ENCODE data around the gene FICD.

DNA sequence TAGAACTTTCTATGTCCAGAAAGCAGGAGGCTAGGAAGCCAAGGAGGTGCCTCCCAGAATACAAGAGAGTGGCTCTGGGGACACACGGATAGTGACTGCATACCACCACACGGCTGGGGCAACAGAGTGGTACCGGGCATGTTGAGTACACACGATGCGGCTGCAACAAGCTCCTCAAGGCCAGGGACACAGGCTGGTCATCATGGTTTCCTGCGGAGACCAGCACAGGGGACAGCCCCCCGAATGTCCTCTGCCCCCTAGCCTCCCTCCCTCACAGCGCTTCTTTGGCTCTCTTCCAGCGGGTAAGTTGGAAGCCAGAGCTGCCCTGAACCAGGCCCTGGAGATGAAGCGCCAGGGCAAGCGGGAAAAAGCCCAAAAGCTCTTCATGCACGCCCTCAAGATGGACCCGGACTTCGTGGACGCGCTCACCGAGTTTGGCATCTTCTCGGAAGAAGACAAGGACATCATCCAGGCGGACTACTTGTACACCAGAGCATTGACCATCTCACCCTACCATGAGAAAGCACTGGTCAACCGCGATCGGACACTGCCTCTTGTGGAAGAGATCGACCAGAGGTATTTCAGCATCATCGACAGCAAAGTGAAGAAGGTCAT, 3.1 kb downstream of the FICD start:
- TF ChIP-seq GATA2 (IDR thresholded peaks at IDR 0.05; ENCODE audit: low read depth, low read length) (no peak), GATA3 (IDR thresholded peaks at IDR 0.05; ENCODE audit: low read depth, low read length) (no peak)
